Measurements from ENCODE around the gene VTI1A. TPM values are rescaled to one million over a fixed set of nuclear protein-coding genes. Genes with fewer than 3 reads are reported as not detected.

The VTI1A gene
- polyA plus RNA-seq, 1 donor from 2014 or later, result 28.7 TPM

DNA sequence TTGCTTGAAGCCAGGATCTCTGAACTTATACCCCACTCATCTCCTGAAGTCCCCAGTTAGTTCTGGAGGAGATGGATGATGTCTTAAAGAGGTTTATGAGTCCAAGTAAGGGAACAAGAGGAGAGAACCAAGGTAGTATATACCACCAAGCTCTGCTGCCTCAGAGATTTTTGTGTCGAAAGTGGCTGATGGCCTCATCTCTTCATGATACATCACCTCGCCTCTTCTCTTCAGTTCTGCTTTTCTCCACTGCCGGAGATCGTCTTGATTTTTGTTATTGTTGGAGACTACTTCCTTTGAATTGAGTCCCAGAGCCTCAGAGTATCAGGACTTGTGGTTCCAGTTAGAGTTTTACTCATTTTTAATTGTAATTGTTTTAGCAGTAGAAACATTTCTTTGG, 1.9 kb downstream of the VTI1A start:
- Histone ChIP-seq H3K9me2 (ENCODE audit: insufficient read depth, low read length) (no peaks in the 10 kb centered on the region), H3K27me3 (ENCODE audit: insufficient read depth, low read depth, low read length) (no peaks in the 10 kb centered on the region), H3F3A (ENCODE audit: insufficient read depth, low read length, poor library complexity, severe bottlenecking) (no peaks in the 10 kb centered on the region), H3K79me2 (replicated peaks; ENCODE audit: insufficient read depth, low read length) (peaks cover 40% of the 10 kb centered on the region), H3K27ac (ENCODE audit: low read length) (no peak overlapping the region), H3K36me3 (ENCODE audit: insufficient read depth, low read length) (no peaks in the 10 kb centered on the region), H3K9ac (ENCODE audit: low read length) (no peak overlapping the region), H4K20me1 (ENCODE audit: insufficient read depth) (no peaks in the 10 kb centered on the region), H2AFZ (ENCODE audit: low read depth, low read length) (no peak overlapping the region), H3K9me3 (ENCODE audit: low read length) (no peaks in the 10 kb centered on the region), H3K4me2 (ENCODE audit: low read length) (no peak overlapping the region), H3K4me3 (ENCODE audit: low read length) (no peak overlapping the region)
- no peak for TF ChIP-seq SMC3 (conservative IDR thresholded peaks at IDR 0.05; ENCODE audit: poor library complexity)
- TF ChIP-seq, protein P1, sequence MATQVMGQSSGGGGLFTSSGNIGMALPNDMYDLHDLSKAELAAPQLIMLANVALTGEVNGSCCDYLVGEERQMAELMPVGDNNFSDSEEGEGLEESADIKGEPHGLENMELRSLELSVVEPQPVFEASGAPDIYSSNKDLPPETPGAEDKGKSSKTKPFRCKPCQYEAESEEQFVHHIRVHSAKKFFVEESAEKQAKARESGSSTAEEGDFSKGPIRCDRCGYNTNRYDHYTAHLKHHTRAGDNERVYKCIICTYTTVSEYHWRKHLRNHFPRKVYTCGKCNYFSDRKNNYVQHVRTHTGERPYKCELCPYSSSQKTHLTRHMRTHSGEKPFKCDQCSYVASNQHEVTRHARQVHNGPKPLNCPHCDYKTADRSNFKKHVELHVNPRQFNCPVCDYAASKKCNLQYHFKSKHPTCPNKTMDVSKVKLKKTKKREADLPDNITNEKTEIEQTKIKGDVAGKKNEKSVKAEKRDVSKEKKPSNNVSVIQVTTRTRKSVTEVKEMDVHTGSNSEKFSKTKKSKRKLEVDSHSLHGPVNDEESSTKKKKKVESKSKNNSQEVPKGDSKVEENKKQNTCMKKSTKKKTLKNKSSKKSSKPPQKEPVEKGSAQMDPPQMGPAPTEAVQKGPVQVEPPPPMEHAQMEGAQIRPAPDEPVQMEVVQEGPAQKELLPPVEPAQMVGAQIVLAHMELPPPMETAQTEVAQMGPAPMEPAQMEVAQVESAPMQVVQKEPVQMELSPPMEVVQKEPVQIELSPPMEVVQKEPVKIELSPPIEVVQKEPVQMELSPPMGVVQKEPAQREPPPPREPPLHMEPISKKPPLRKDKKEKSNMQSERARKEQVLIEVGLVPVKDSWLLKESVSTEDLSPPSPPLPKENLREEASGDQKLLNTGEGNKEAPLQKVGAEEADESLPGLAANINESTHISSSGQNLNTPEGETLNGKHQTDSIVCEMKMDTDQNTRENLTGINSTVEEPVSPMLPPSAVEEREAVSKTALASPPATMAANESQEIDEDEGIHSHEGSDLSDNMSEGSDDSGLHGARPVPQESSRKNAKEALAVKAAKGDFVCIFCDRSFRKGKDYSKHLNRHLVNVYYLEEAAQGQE (IDR thresholded peaks at IDR 0.05; ENCODE audit: borderline replicate concordance), result no peak
- no peak for TF ChIP-seq MXI1 (conservative IDR thresholded peaks at IDR 0.05; ENCODE audit: poor library complexity, severe bottlenecking)
- TF ChIP-seq, protein P2, sequence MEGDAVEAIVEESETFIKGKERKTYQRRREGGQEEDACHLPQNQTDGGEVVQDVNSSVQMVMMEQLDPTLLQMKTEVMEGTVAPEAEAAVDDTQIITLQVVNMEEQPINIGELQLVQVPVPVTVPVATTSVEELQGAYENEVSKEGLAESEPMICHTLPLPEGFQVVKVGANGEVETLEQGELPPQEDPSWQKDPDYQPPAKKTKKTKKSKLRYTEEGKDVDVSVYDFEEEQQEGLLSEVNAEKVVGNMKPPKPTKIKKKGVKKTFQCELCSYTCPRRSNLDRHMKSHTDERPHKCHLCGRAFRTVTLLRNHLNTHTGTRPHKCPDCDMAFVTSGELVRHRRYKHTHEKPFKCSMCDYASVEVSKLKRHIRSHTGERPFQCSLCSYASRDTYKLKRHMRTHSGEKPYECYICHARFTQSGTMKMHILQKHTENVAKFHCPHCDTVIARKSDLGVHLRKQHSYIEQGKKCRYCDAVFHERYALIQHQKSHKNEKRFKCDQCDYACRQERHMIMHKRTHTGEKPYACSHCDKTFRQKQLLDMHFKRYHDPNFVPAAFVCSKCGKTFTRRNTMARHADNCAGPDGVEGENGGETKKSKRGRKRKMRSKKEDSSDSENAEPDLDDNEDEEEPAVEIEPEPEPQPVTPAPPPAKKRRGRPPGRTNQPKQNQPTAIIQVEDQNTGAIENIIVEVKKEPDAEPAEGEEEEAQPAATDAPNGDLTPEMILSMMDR (IDR thresholded peaks at IDR 0.05; ENCODE audit: poor library complexity, severe bottlenecking), result no peak
- TF ChIP-seq POLR2AphosphoS5 (IDR thresholded peaks at IDR 0.05), result no peak

DNA sequence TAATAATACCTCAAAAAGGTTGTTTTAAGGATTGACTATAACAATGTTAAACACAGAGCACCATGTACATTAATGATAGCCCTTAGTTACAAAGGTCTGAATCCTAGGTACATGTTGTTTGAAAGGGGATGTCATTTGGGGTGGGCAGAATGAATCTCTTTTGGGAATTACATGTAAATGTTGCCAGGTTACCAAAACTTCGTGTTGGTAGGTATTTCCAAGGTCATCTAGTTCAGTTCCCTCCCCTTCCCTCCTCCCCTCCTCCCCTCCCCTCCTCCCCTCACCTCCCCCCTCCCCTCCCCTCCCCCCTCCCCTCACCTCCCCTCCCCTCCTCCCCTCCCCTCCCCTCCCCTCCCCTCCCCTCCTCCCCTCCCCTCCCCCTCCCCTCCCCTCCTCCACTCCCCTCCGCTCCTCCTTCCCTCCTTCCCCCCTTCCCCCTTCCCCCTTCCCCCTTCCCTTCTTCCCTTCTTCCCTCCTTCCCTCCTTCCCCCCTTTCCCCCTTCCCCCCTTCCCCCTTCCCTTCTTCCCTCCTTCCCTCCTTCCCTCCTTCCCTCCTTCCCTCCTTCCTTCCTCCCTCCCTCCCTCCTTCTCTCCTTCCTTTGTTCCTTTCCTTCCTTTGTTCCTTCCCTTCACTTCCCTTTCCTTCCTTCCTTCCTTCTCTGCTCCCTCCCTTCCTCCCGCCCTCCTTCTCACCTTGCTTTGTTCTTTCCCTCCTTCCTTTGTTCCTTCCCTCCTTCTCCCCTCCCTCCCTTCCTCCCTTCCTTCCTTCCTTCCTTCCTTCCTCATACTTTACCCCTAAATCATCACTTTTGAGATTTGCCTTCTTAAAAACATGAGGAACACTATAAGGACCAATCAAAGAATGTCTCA, 8.1 kb downstream of the VTI1A start:
- no peak overlapping the region for H3K4me3 ChIP-seq (ENCODE audit: low read length)
- H3F3A ChIP-seq (ENCODE audit: insufficient read depth, low read length, poor library complexity, severe bottlenecking), result no peaks in the 10 kb centered on the region
- H3K27me3 ChIP-seq (ENCODE audit: insufficient read depth, low read depth, low read length), result no peaks in the 10 kb centered on the region
- H3K27ac ChIP-seq (ENCODE audit: low read length), result no peak overlapping the region
- no peak overlapping the region for H2AFZ ChIP-seq (ENCODE audit: low read depth, low read length)
- H3K79me2 ChIP-seq (replicated peaks; ENCODE audit: insufficient read depth, low read length), result peaks cover 5% of the 10 kb centered on the region
- H3K36me3 ChIP-seq (ENCODE audit: insufficient read depth, low read length), result no peaks in the 10 kb centered on the region
- no peaks in the 10 kb centered on the region for H3K9me3 ChIP-seq (ENCODE audit: low read length)
- H3K9me2 ChIP-seq (ENCODE audit: insufficient read depth, low read length), result no peaks in the 10 kb centered on the region
- H3K4me2 ChIP-seq (ENCODE audit: low read length), result no peak overlapping the region
- no peak for TF ChIP-seq EZH2 (IDR thresholded peaks at IDR 0.05; ENCODE audit: borderline replicate concordance, insufficient read depth, low read length, poor library complexity, severe bottlenecking)
- no peak for TF ChIP-seq MXI1 (conservative IDR thresholded peaks at IDR 0.05; ENCODE audit: poor library complexity, severe bottlenecking)
- no peak for TF ChIP-seq POLR2AphosphoS5 (IDR thresholded peaks at IDR 0.05)
- TF ChIP-seq, protein P1 (IDR thresholded peaks at IDR 0.05; ENCODE audit: borderline replicate concordance), result no peak
- TF ChIP-seq, protein P2 (IDR thresholded peaks at IDR 0.05; ENCODE audit: poor library complexity, severe bottlenecking), result no peak
- no peak for TF ChIP-seq EP300 (conservative IDR thresholded peaks at IDR 0.05; ENCODE audit: poor library complexity, severe bottlenecking)
- no peak for TF ChIP-seq SMC3 (conservative IDR thresholded peaks at IDR 0.05; ENCODE audit: poor library complexity)
- TF ChIP-seq RAD21 (conservative IDR thresholded peaks at IDR 0.05), result no peak
- no peak for TF ChIP-seq TAF1 (IDR thresholded peaks at IDR 0.05; ENCODE audit: low read depth)
- no peak overlapping the region for H3K9ac ChIP-seq (ENCODE audit: low read length)
- H4K20me1 ChIP-seq (ENCODE audit: insufficient read depth), result no peaks in the 10 kb centered on the region
